MCF 10A (cell line): ENCODE results near the gene PRLH. TPM values are rescaled to one million over a fixed set of nuclear protein-coding genes. Genes with fewer than 3 reads are reported as not detected.
A peak's percentile ranks its signal among the peaks of the same experiment; 100 is the strongest.

Source experiments
- BruUV-seq: library from RNA; stranded (reverse); fragments of 400-500 nt; replicated peaks from 2 replicates; lab custom pipeline; 2021; lab: Mats Ljungman, UMichigan
- CTCF ChIA-PET: fragments of 300-600 bp; sonication (Branson Sonifier 250); formaldehyde crosslinking; extraction: SDS; loops from one replicate; lab custom pipeline; 2021; ENCODE audit warnings: antibody characterized with exemption, inconsistent platforms; lab: Yijun Ruan, JAX
- POLR2A ChIA-PET: fragments of 300-600, 350-650 bp; sonication (Branson Sonifier 250); formaldehyde crosslinking; extraction: SDS; loops from one replicate; lab custom pipeline; 2020; ENCODE audit warnings: antibody characterized with exemption, inconsistent platforms; lab: Yijun Ruan, JAX
- DNase-seq: peaks from one replicate; pipeline ENCODE4 v3.0.0-alpha.2; 2018; ENCODE audit not compliant: unreplicated experiment
- H3K27ac Mint-ChIP-seq: one replicate; pipeline ENCODE4 v1.8.0; 2022; ENCODE audit warnings: mild to moderate bottlenecking, low read depth, mixed read lengths; ENCODE audit not compliant: unreplicated experiment
- H3K27me3 Mint-ChIP-seq: one replicate; pipeline ENCODE4 v1.8.0; 2022; ENCODE audit warnings: mixed read lengths; ENCODE audit not compliant: insufficient read depth, unreplicated experiment
- H3K36me3 Mint-ChIP-seq: one replicate; pipeline ENCODE4 v1.8.0; 2022; ENCODE audit warnings: mild to moderate bottlenecking, moderate library complexity, mixed read lengths; ENCODE audit not compliant: insufficient read depth, unreplicated experiment
- H3K4me1 Mint-ChIP-seq: one replicate; pipeline ENCODE4 v1.8.0; 2022; ENCODE audit warnings: mixed read lengths; ENCODE audit not compliant: insufficient read depth, unreplicated experiment
- H3K4me3 Mint-ChIP-seq: one replicate; pipeline ENCODE4 v1.8.0; 2022; ENCODE audit warnings: mild to moderate bottlenecking, moderate library complexity, mixed read lengths; ENCODE audit not compliant: unreplicated experiment
- H3K9me3 Mint-ChIP-seq: one replicate; pipeline ENCODE4 v1.8.0; 2022; ENCODE audit warnings: mixed read lengths; ENCODE audit not compliant: unreplicated experiment
- CTCF ChIP-seq: fragments of 200-600 bp; IDR thresholded peaks from one replicate; pipeline ENCODE4 v1.8.0; 2022; ENCODE audit warnings: antibody characterized with exemption, mild to moderate bottlenecking; ENCODE audit not compliant: unreplicated experiment
- intact Hi-C: fragments of 100-400 bp; cut with micrococcal nuclease; formaldehyde crosslinking; loops from 2 replicates; pipeline ENCODE4 v1.14.1; 2022
- total RNA-seq: library from RNA; stranded (reverse); gene quantifications from 2 replicates; pipeline ENCODE4 v1.2.3, GENCODE V29; 2022

PRLH gene
- total RNA-seq, 1 experiment from 2014 or later = not detected

GRCh38 chr2:237552908-237553307 is 13.5 kb upstream of the PRLH start:
- ChIA-PET CTCF (no interaction called here), POLR2A (no interaction called here)
- no peak overlapping the region for H3K4me3 Mint-ChIP-seq
- H3K36me3 Mint-ChIP-seq = peaks cover 7% of the 10 kb centered on the region
- H3K27me3 Mint-ChIP-seq = no peaks in the 10 kb centered on the region
- H3K27ac Mint-ChIP-seq = no peak overlapping the region
- intact Hi-C loops = no loop called here
- TF ChIP-seq CTCF = no peak
- no TSS peak for BruUV-seq
- no peak for DNase-seq
- no peaks in the 10 kb centered on the region for H3K9me3 Mint-ChIP-seq
- peaks cover 4% of the 10 kb centered on the region for H3K4me1 Mint-ChIP-seq

GRCh38 chr2:237553948-237554347 is 12.4 kb upstream of the PRLH start:
- no peaks in the 10 kb centered on the region for H3K27me3 Mint-ChIP-seq
- no peak overlapping the region for H3K4me3 Mint-ChIP-seq
- ChIA-PET CTCF (interaction anchor here (1.0 to 2.6 kb wide), 2 partner anchors 9 to 41 kb away, joined by 3 to 11 read pairs; no protein-coding TSS in a partner anchor), POLR2A (no interaction called here)
- H3K27ac Mint-ChIP-seq = no peak overlapping the region
- H3K36me3 Mint-ChIP-seq = peaks cover 7% of the 10 kb centered on the region
- TF ChIP-seq CTCF = no peak
- H3K9me3 Mint-ChIP-seq = no peaks in the 10 kb centered on the region
- peaks cover 12% of the 10 kb centered on the region for H3K4me1 Mint-ChIP-seq
- BruUV-seq = no TSS peak
- intact Hi-C loops = no loop called here
- no peak for DNase-seq

GRCh38 chr2:237555560-237555959 is 10.8 kb upstream of the PRLH start:
- Mint-ChIP-seq H3K27me3 (no peaks in the 10 kb centered on the region), H3K9me3 (no peaks in the 10 kb centered on the region), H3K4me1 (peaks cover 25% of the 10 kb centered on the region), H3K36me3 (peaks cover 7% of the 10 kb centered on the region), H3K4me3 (no peak overlapping the region), H3K27ac (no peak overlapping the region)
- BruUV-seq = no TSS peak
- ChIA-PET POLR2A (interaction anchor here (0.6 to 1.2 kb wide), 2 partner anchors 16 to 17 kb away, joined by 3 read pairs; no protein-coding TSS in a partner anchor), CTCF (interaction anchor here (0.8 to 2.6 kb wide), 5 partner anchors 12 to 118 kb away, joined by 3 to 17 read pairs (median 3); no protein-coding TSS in a partner anchor)
- no peak for TF ChIP-seq CTCF
- intact Hi-C loops = no loop called here
- DNase-seq = no peak

GRCh38 chr2:237556773-237557632 is 9.4 kb upstream of the PRLH start:
- no peaks in the 10 kb centered on the region for H3K9me3 Mint-ChIP-seq
- peaks cover 25% of the 10 kb centered on the region for H3K4me1 Mint-ChIP-seq
- peaks cover 5% of the 10 kb centered on the region for H3K36me3 Mint-ChIP-seq
- H3K27me3 Mint-ChIP-seq = no peaks in the 10 kb centered on the region
- DNase-seq = no peak
- no TSS peak for BruUV-seq
- intact Hi-C loops = no loop called here
- ChIA-PET POLR2A (interaction anchor here (0.6 to 1.0 kb wide), 2 partner anchors 11 to 34 kb away, joined by 3 read pairs; partner anchors contain the start of gene RAB17), CTCF (interaction anchor here (0.6 to 2.4 kb wide), 5 partner anchors 15 to 198 kb away, joined by 3 to 17 read pairs (median 4); no protein-coding TSS in a partner anchor)
- H3K4me3 Mint-ChIP-seq = no peak overlapping the region
- H3K27ac Mint-ChIP-seq = peak overlapping the region; percentile 10
- no peak for TF ChIP-seq CTCF
